LNCAP (cell line): Measurements from ENCODE around the gene PANX2.

Experiments
- TF ChIP-seq, protein P1 (sequence below): fragments of 450-650 bp; IDR thresholded peaks from 2 replicates; pipeline ENCODE4 v1.5.1; 2017; ENCODE audit warnings: mild to moderate bottlenecking

The PANX2 gene

DNA sequence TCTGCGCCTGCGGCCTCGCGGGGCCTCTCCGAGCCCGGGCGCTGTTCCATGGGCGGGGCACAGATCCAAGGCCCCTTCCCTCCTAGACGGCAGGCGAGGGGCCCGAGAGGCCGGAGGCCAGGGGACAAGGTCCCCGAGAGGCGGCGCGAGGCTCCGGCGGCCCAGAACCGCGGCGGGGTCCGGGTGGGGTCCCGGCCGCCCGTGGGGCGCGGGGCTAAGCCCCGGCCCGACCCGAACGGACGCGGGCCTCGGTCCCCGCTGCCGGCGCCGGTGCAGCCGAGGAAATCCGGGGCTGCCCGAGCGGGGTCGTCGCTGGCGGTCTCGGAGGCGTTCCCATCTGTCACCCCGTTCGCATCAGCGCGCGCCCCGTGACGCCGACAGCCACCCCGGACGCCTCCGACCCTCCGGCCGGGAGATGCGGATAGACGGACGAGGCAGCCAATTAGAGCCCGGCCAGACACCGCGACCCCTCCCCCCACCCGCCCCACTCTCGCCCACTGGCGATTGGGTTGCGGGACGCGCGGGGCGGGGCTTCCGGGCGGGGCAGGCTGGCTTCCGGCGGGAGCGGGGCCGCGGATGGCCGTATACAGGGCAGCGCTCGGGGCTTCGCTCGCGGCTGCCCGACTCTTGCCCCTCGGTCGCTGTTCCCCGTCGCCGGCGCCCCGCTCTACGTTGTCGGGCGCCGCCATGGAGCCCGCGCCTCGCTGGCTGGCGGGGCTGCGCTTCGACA, 30.1 kb downstream of the PANX2 start, which contains the start of gene SELENOO:
TSS of gene SELENOO (plus strand) at position 551 of the 730 bp plus-strand sequence. CDS start at position 577, 26 bp downstream.
- TF ChIP-seq, protein P1, sequence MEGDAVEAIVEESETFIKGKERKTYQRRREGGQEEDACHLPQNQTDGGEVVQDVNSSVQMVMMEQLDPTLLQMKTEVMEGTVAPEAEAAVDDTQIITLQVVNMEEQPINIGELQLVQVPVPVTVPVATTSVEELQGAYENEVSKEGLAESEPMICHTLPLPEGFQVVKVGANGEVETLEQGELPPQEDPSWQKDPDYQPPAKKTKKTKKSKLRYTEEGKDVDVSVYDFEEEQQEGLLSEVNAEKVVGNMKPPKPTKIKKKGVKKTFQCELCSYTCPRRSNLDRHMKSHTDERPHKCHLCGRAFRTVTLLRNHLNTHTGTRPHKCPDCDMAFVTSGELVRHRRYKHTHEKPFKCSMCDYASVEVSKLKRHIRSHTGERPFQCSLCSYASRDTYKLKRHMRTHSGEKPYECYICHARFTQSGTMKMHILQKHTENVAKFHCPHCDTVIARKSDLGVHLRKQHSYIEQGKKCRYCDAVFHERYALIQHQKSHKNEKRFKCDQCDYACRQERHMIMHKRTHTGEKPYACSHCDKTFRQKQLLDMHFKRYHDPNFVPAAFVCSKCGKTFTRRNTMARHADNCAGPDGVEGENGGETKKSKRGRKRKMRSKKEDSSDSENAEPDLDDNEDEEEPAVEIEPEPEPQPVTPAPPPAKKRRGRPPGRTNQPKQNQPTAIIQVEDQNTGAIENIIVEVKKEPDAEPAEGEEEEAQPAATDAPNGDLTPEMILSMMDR: no peak

DNA sequence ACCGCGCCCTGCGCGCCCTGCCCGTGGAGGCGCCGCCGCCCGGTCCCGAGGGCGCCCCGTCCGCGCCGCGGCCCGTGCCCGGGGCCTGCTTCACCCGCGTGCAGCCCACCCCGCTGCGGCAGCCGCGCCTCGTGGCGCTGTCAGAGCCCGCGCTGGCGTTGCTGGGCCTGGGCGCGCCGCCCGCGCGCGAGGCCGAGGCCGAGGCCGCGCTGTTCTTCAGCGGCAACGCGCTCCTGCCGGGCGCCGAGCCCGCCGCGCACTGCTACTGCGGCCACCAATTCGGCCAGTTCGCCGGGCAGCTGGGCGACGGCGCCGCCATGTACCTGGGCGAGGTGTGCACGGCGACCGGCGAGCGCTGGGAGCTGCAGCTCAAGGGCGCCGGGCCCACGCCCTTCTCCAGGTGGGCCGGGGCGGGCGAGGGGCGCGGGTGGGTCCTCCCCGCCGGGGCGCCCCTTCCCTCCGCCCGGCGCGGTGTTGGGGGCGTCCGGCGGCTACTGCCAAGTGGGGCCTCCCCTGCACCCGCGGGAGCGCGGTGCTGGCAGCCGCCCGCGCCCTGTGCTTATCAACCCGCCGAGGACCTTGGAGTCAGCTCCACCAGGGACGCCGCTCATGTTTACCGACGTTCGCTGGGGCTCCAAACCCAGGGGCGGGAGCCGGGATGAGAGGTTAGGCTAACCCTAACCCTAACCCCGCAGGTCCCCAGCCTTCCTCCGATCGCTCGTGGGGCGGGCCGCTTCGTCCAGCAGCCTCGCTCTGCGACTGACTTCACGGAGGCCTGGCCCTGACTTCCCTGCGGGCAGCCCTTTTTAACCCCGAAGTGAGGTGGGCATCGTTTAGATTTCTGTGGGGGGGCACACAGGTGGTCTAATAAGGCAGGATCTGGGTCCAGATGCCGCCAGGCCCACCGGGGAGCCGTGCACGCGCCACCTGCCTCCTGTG, 30.9 kb downstream of the PANX2 start:
- TF ChIP-seq, protein P1: no peak

DNA sequence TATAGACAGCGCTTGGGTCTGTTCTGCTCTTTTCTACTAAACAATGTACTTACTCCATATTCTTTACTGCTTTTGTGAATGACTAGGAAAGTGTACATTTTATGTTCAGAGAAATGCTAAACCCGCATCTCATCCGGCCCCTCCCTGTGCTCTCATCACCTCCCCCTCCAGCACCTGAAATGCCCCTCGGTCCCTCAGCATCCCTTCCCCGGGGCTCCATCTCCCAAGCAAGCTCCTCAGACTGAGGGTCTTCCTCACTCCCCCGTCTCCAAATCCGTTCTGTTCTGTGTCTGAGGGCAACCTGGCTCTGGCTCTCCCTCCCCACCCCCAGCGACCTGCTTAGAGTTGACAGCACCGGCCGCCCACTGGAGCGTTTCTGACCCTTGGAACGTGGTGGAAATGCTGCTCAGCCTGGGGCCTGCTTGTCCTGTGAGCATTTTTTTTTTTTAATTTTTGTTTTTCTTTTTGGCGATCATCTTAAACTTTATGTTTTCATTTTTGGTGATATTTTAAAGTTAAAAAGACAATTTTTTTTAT, 31.7 kb downstream of the PANX2 start:
- TF ChIP-seq, protein P1: no peak

DNA sequence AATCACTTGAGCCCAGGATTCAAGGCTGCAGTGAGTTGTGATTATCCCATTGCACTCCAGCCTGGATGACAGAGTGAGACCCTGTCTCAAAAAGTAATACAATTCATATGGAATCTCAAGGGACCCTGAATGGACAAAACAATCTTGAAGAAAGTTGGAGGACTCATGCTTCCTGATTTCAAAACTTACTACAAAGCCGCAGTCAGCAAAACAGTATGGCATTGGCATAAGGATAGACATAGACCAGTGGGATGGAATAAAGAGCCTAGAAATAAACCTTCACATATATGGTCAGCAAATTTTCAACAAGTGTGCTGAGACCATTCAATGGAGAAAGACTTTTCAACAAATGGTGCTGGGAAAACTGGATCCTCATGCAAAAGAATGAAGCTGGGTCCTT, 32.8 kb downstream of the PANX2 start:
- TF ChIP-seq, protein P1: no peak

DNA sequence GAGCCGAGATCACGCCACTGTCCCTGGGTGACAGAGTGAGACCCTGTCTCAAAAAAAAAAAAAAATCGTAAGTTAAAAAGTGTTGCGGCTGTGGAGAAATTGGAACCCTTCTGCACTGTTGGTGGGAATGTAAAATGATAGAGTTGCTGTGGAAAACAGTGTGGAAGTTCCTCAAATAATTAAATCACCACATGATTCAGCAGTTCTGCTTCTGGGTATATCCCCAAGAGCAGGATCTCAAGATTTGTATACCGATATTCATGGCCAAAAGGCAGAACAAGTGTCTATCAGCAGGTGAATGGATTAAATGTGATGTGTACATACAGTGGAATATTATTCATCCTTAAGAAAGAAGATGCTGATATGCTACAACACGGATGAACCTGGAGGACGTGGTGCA, 34.0 kb downstream of the PANX2 start:
- TF ChIP-seq, protein P1: no peak

DNA sequence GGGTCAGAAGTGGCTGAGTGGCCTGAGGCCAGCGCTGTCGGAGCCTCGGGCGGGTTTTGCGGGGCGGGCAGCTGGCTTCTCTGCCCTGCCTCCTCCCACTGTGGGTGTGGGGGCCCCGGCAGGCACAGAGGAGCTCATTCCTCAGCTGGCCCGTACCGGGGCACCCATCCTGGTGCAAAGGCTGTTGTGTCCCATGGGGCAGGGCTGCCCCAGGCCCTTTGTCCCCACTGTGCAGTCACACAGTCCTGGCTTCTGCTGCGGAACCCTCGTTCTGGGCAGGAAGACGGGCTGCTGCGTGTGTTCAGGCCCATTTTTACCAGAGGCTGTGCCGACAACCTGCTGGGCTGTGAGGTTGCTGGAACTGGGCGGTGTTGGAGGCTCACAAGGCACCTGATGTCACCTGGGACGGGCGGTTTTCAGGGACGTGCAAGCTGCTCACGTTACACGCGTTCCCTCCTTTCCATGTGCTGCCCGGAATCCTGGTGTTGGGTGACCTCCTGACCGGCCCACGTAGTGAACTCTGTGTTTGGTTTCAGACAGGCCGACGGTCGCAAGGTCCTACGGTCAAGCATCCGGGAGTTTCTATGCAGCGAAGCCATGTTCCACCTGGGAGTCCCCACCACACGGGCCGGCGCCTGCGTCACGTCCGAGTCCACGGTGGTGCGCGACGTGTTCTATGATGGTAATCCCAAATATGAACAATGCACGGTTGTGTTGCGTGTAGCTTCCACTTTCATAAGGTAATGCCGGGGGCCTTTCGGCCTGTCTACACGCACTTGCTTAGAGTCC, 35.4 kb downstream of the PANX2 start:
- TF ChIP-seq, protein P1: no peak

DNA sequence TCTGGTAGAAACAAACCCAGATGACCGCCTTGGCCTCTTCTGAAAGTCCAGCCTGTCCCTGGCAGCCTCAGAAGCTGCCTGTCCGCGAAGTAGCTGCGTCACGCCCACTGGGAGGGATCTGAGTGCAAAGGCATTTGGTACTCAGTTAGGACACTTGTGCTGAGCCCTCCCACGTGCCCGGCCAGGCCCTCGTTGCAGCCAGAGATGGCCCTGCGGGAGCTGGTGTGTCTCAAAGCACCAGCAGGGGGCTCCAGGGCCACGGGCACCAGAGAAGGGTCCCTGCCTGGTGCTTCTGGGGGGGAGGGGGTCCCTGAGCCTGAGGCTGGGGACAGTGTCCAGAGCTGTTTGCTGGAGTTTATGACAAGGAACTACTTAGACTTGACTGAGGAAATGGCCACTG, 36.1 kb downstream of the PANX2 start:
- TF ChIP-seq, protein P1: peak; percentile 51
